ENCODE results near the gene SPTA1. TPM values are rescaled to one million over a fixed set of nuclear protein-coding genes. Genes with fewer than 3 reads are reported as not detected.

Gene SPTA1
- total RNA-seq, 2 experiments from 2014 or later = not detected

DNA sequence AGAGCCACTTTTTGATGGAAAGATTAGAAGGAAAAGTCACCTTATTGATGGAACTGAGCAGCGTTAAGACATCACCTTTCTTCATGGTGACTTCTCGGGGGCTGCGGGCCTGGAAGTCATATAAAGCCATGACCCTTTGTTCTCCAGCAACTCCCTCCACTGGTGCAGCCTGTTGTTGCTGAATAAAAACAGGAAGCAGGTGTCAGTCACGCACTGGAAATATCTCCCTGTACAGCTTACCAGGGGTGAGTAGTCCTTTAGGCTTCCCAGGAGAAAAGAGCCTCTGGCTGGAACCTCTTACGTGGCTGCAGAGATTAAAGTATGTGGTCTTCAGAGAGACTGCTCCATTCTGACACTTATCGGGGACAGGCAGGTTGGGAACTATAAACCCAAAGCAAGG is 31.9 kb downstream of the SPTA1 start:
- Mint-ChIP-seq H3K36me3 (ENCODE audit: low read depth) (no peaks in the 10 kb centered on the region), H3K9me3 (no peaks in the 10 kb centered on the region), H3K4me1 (ENCODE audit: low read depth) (no peaks in the 10 kb centered on the region), H3K27ac (no peak overlapping the region), H3K4me3 (no peak overlapping the region), H3K27me3 (no peaks in the 10 kb centered on the region)
- TF ChIP-seq, protein P1, sequence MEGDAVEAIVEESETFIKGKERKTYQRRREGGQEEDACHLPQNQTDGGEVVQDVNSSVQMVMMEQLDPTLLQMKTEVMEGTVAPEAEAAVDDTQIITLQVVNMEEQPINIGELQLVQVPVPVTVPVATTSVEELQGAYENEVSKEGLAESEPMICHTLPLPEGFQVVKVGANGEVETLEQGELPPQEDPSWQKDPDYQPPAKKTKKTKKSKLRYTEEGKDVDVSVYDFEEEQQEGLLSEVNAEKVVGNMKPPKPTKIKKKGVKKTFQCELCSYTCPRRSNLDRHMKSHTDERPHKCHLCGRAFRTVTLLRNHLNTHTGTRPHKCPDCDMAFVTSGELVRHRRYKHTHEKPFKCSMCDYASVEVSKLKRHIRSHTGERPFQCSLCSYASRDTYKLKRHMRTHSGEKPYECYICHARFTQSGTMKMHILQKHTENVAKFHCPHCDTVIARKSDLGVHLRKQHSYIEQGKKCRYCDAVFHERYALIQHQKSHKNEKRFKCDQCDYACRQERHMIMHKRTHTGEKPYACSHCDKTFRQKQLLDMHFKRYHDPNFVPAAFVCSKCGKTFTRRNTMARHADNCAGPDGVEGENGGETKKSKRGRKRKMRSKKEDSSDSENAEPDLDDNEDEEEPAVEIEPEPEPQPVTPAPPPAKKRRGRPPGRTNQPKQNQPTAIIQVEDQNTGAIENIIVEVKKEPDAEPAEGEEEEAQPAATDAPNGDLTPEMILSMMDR (IDR thresholded peaks at IDR 0.05) = no peak
- Histone ChIP-seq H3K27ac (ENCODE audit: low read depth in 1 of 2, low read length in 2 of 2) (no peak overlapping the region), H3K9me3 (ENCODE audit: control insufficient read depth in 1 of 2, insufficient read depth in 1 of 2, low read length in 2 of 2) (no peaks in the 10 kb centered on the region), H3K27me3 (ENCODE audit: control insufficient read depth in 1 of 2, insufficient read depth in 2 of 2, low read length in 2 of 2) (no peaks in the 10 kb centered on the region), H3K4me3 (ENCODE audit: low read length) (no peak overlapping the region), H3K4me1 (ENCODE audit: insufficient read depth, low read length) (no peaks in the 10 kb centered on the region), H3K36me3 (ENCODE audit: insufficient read depth, low read length) (no peaks in the 10 kb centered on the region)
- CTCF ChIA-PET = no interaction called here
- DNase-seq (peak in 2 of 14 experiments; percentile 35 to 41), ATAC-seq (ENCODE audit: poor library complexity) (no peak)
- intact Hi-C loops (cut with DNase I, micrococcal nuclease) = no loop called here
- POLR2A ChIA-PET = no interaction called here

DNA sequence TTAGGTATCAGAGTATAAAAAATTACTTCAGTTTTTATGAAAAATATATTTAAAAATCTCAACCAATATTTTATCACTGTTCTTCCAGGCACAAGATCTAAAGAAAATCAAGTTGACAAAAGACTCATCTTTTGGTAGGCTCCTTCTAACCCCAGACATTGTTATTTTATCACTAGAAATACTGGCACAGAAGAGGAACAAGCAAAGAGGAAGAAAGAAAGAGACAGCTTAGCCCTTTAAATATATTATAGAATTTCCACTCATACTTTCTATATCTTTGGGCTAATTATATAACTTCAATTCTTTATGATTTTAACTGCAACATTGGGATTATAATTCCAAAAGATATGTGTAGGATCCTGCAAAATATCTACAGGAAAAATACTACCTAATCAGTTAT is 32.4 kb downstream of the SPTA1 start:
- ATAC-seq (ENCODE audit: poor library complexity) = no peak
- no peaks in the 10 kb centered on the region for H3K36me3 Mint-ChIP-seq (ENCODE audit: low read depth)
- Histone ChIP-seq H3K36me3 (ENCODE audit: insufficient read depth, low read length) (no peaks in the 10 kb centered on the region), H3K27me3 (ENCODE audit: control insufficient read depth in 1 of 2, insufficient read depth in 2 of 2, low read length in 2 of 2) (no peaks in the 10 kb centered on the region), H3K9me3 (ENCODE audit: control insufficient read depth in 1 of 2, insufficient read depth in 1 of 2, low read length in 2 of 2) (no peaks in the 10 kb centered on the region), H3K4me3 (ENCODE audit: low read length) (no peak overlapping the region), H3K27ac (ENCODE audit: low read depth in 1 of 2, low read length in 2 of 2) (no peak overlapping the region), H3K4me1 (ENCODE audit: insufficient read depth, low read length) (no peaks in the 10 kb centered on the region)
- intact Hi-C loops (cut with DNase I, micrococcal nuclease) = no loop called here
- DNase-seq = no peak
- no peaks in the 10 kb centered on the region for H3K27me3 Mint-ChIP-seq
- no peaks in the 10 kb centered on the region for H3K4me1 Mint-ChIP-seq (ENCODE audit: low read depth)
- TF ChIP-seq, protein P1 (IDR thresholded peaks at IDR 0.05) = no peak
- CTCF ChIA-PET = no interaction called here
- H3K9me3 Mint-ChIP-seq = no peaks in the 10 kb centered on the region
- no peak overlapping the region for H3K27ac Mint-ChIP-seq
- no peak overlapping the region for H3K4me3 Mint-ChIP-seq
- POLR2A ChIA-PET = no interaction called here

GRCh38 chr1:158652721-158653334 is 33.7 kb downstream of the SPTA1 start:
- Histone ChIP-seq H3K4me3 (ENCODE audit: low read length) (no peak overlapping the region), H3K27me3 (ENCODE audit: control insufficient read depth in 1 of 2, insufficient read depth in 2 of 2, low read length in 2 of 2) (no peaks in the 10 kb centered on the region), H3K4me1 (ENCODE audit: insufficient read depth, low read length) (no peaks in the 10 kb centered on the region), H3K27ac (ENCODE audit: low read depth in 1 of 2, low read length in 2 of 2) (no peak overlapping the region), H3K36me3 (ENCODE audit: insufficient read depth, low read length) (no peaks in the 10 kb centered on the region), H3K9me3 (ENCODE audit: control insufficient read depth in 1 of 2, insufficient read depth in 1 of 2, low read length in 2 of 2) (no peaks in the 10 kb centered on the region)
- H3K27me3 Mint-ChIP-seq = no peaks in the 10 kb centered on the region
- no peak overlapping the region for H3K4me3 Mint-ChIP-seq
- H3K27ac Mint-ChIP-seq = no peak overlapping the region
- DNase-seq (no peak), ATAC-seq (ENCODE audit: poor library complexity) (no peak)
- intact Hi-C loops (cut with DNase I, micrococcal nuclease) = no loop called here
- no peaks in the 10 kb centered on the region for H3K4me1 Mint-ChIP-seq (ENCODE audit: low read depth)
- CTCF ChIA-PET = no interaction called here
- TF ChIP-seq, protein P1 (IDR thresholded peaks at IDR 0.05) = no peak
- POLR2A ChIA-PET = no interaction called here
- H3K36me3 Mint-ChIP-seq (ENCODE audit: low read depth) = no peaks in the 10 kb centered on the region
- H3K9me3 Mint-ChIP-seq = no peaks in the 10 kb centered on the region
